ENCODE data around the gene FAXDC2. TPM values are rescaled to one million over a fixed set of nuclear protein-coding genes. Genes with fewer than 3 reads are reported as not detected.

The FAXDC2 gene
- total and polyA plus RNA-seq, 2 donors (not counting 1 experiment from before 2014, with no cell fraction given), result 11.9 to 20.6 TPM

DNA sequence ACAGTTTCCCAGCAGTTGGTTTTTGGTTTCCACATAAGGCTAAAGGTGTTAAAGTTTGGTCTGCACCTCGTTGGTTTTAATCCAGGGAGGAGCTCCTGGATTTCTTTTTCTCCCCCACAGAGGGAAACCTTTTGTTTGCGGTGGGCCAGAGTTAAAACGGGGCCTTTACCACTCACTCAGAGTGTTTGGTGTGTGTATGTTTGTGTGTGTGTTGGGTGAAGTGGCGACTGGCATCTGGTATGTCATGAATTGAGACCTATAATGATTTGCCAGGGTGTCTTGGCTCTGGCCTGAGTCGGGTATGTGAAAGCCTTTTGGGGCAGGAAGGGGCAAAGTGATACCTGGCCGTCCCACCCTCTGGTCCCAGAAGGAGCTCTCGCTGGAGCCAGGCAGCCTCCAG lies 30.9 kb downstream of the FAXDC2 start:
- Histone ChIP-seq H3K4me1 (ENCODE audit: control insufficient read depth, extremely low read depth, insufficient read depth, low read length) (no peaks in the 10 kb centered on the region), H3K79me2 (ENCODE audit: control insufficient read depth, insufficient read depth, low read length) (no peaks in the 10 kb centered on the region), H3K36me3 (ENCODE audit: control insufficient read depth, insufficient read depth, low read length) (peaks cover 29% of the 10 kb centered on the region), H3K4me2 (ENCODE audit: extremely low read depth, insufficient read depth, low read length) (no peak overlapping the region), H3K9ac (ENCODE audit: insufficient read depth, low read length) (no peak overlapping the region), H3K27ac (ENCODE audit: insufficient read depth, low read length) (no peak overlapping the region), H3K27me3 (ENCODE audit: control insufficient read depth, insufficient read depth, low read length) (no peaks in the 10 kb centered on the region), H3K4me3 (replicated peaks in 1 of 4; ENCODE audit: control extremely low read depth in 1 of 4, insufficient read depth in 1 of 4, low read depth in 3 of 4, low read length in 4 of 4) (no peak overlapping the region), H4K20me1 (ENCODE audit: control insufficient read depth, extremely low read depth, insufficient read depth, low read length) (no peaks in the 10 kb centered on the region), H3K9me3 (ENCODE audit: control insufficient read depth, insufficient read depth, low read depth, low read length) (no peaks in the 10 kb centered on the region), H2AFZ (ENCODE audit: low read length) (no peak overlapping the region)
- DNase-seq (ENCODE audit: low read depth in 2 of 2), result no peak
- no peak for TF ChIP-seq EZH2 (IDR thresholded peaks at IDR 0.05; ENCODE audit: low read length, missing control alignments)
- TF ChIP-seq, protein P1, sequence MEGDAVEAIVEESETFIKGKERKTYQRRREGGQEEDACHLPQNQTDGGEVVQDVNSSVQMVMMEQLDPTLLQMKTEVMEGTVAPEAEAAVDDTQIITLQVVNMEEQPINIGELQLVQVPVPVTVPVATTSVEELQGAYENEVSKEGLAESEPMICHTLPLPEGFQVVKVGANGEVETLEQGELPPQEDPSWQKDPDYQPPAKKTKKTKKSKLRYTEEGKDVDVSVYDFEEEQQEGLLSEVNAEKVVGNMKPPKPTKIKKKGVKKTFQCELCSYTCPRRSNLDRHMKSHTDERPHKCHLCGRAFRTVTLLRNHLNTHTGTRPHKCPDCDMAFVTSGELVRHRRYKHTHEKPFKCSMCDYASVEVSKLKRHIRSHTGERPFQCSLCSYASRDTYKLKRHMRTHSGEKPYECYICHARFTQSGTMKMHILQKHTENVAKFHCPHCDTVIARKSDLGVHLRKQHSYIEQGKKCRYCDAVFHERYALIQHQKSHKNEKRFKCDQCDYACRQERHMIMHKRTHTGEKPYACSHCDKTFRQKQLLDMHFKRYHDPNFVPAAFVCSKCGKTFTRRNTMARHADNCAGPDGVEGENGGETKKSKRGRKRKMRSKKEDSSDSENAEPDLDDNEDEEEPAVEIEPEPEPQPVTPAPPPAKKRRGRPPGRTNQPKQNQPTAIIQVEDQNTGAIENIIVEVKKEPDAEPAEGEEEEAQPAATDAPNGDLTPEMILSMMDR (conservative IDR thresholded peaks at IDR 0.05 in 1 of 2, IDR thresholded peaks at IDR 0.05 in 1 of 2; ENCODE audit: low read depth in 1 of 2, low read length in 2 of 2), result no peak

DNA sequence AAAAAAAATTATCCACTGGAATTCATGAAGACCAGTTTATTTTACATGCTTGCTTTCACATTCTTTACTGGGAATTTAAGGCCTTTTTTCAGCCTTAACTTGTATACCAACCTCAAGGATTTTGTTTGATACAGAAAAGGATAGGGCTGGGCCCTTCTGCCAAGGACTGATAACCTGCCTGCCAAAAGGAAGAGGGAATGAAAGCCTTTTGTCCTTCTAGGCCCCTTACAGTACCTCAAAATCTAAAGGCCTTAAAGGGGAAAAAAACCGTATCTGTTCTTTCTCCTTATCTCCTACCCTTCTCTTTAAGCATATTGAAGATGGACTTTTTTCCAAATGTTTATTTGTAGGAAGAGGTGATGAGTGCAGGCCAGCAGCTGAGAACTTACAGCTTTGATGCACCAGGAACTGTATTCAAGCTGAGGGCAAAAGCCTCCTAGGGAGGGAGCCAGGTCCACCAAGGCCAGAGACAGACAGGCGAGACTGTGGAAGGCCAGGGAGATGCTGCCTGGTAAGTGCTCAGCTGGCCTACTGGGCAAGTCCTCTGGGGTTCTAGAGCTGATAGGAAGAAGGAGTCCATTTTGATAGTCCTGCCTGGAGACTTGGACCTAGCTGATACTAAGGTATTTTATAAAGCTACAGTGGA lies 31.8 kb downstream of the FAXDC2 start:
- TF ChIP-seq EZH2 (IDR thresholded peaks at IDR 0.05; ENCODE audit: low read length, missing control alignments), result no peak
- TF ChIP-seq, protein P1 (conservative IDR thresholded peaks at IDR 0.05 in 1 of 2, IDR thresholded peaks at IDR 0.05 in 1 of 2; ENCODE audit: low read depth in 1 of 2, low read length in 2 of 2), result no peak
- no peak for DNase-seq (ENCODE audit: low read depth in 2 of 2)
- Histone ChIP-seq H3K27ac (ENCODE audit: insufficient read depth, low read length) (no peak overlapping the region), H2AFZ (ENCODE audit: low read length) (no peak overlapping the region), H3K4me2 (ENCODE audit: extremely low read depth, insufficient read depth, low read length) (no peak overlapping the region), H3K79me2 (ENCODE audit: control insufficient read depth, insufficient read depth, low read length) (no peaks in the 10 kb centered on the region), H3K9ac (ENCODE audit: insufficient read depth, low read length) (no peak overlapping the region), H3K36me3 (ENCODE audit: control insufficient read depth, insufficient read depth, low read length) (peaks cover 30% of the 10 kb centered on the region), H4K20me1 (ENCODE audit: control insufficient read depth, extremely low read depth, insufficient read depth, low read length) (no peaks in the 10 kb centered on the region), H3K4me1 (ENCODE audit: control insufficient read depth, extremely low read depth, insufficient read depth, low read length) (no peaks in the 10 kb centered on the region), H3K4me3 (replicated peaks in 1 of 4; ENCODE audit: control extremely low read depth in 1 of 4, insufficient read depth in 1 of 4, low read depth in 3 of 4, low read length in 4 of 4) (no peak overlapping the region), H3K9me3 (ENCODE audit: control insufficient read depth, insufficient read depth, low read depth, low read length) (no peaks in the 10 kb centered on the region), H3K27me3 (ENCODE audit: control insufficient read depth, insufficient read depth, low read length) (no peaks in the 10 kb centered on the region)

- H3K9ac ChIP-seq (ENCODE audit: insufficient read depth, low read length), result no peak overlapping the region
- H3K27me3 ChIP-seq (ENCODE audit: control insufficient read depth, insufficient read depth, low read length), result no peaks in the 10 kb centered on the region
- H3K79me2 ChIP-seq (ENCODE audit: control insufficient read depth, insufficient read depth, low read length), result no peaks in the 10 kb centered on the region
- no peak overlapping the region for H2AFZ ChIP-seq (ENCODE audit: low read length)
- no peak overlapping the region for H3K4me2 ChIP-seq (ENCODE audit: extremely low read depth, insufficient read depth, low read length)
- H4K20me1 ChIP-seq (ENCODE audit: control insufficient read depth, extremely low read depth, insufficient read depth, low read length), result no peaks in the 10 kb centered on the region
- TF ChIP-seq, protein P1 (conservative IDR thresholded peaks at IDR 0.05 in 1 of 2, IDR thresholded peaks at IDR 0.05 in 1 of 2; ENCODE audit: low read depth in 1 of 2, low read length in 2 of 2), result no peak
- no peak for TF ChIP-seq EZH2 (IDR thresholded peaks at IDR 0.05; ENCODE audit: low read length, missing control alignments)
- DNase-seq (ENCODE audit: low read depth in 2 of 2), result no peak
- H3K27ac ChIP-seq (ENCODE audit: insufficient read depth, low read length), result no peak overlapping the region
- H3K36me3 ChIP-seq (ENCODE audit: control insufficient read depth, insufficient read depth, low read length), result peaks cover 30% of the 10 kb centered on the region
- no peaks in the 10 kb centered on the region for H3K9me3 ChIP-seq (ENCODE audit: control insufficient read depth, insufficient read depth, low read depth, low read length)
- no peaks in the 10 kb centered on the region for H3K4me1 ChIP-seq (ENCODE audit: control insufficient read depth, extremely low read depth, insufficient read depth, low read length)
- H3K4me3 ChIP-seq (replicated peaks in 1 of 4; ENCODE audit: control extremely low read depth in 1 of 4, insufficient read depth in 1 of 4, low read depth in 3 of 4, low read length in 4 of 4), result no peak overlapping the region
Measured at GRCh38 chr5:154817815-154818214, 32.6 kb downstream of the FAXDC2 start.

All from fibroblast of lung (primary cell).